Panc1 (cell line): Measurements from ENCODE around the gene ORC6. TPM values are rescaled to one million over a fixed set of nuclear protein-coding genes. Genes with fewer than 3 reads are reported as not detected.

Experiments used
- ATAC-seq: fragments of 200-7000 bp; cut with Tn5 transposase; 2 replicates; pipeline ENCODE4 v1.9.1; 2020; ENCODE audit warnings: mild to moderate bottlenecking, moderate library complexity
- BruUV-seq: library from RNA; stranded (reverse); fragments of 400-500 nt; replicated peaks from 2 replicates; lab custom pipeline; 2021; lab: Mats Ljungman, UMichigan
- CTCF ChIA-PET: fragments of 300-600 bp; sonication (Branson Sonifier 250); formaldehyde crosslinking; loops from one replicate; lab custom pipeline; 2022; ENCODE audit warnings: antibody characterized with exemption; lab: Charles Lee
- POLR2A ChIA-PET: fragments of 300-600 bp; sonication (Branson Sonifier 250); formaldehyde crosslinking; loops from one replicate; lab custom pipeline; 2022; ENCODE audit warnings: antibody characterized with exemption; lab: Charles Lee
- DNase-seq: peaks from one replicate; pipeline ENCODE4 v3.0.0-alpha.2; 2010; ENCODE audit warnings: low read depth, low spot score
- H3K27ac ChIP-seq: 2 replicates; pipeline ENCODE4 v1.5.1; 2011; ENCODE audit warnings: mild to moderate bottlenecking, low read length, inconsistent platforms
- H3K27me3 ChIP-seq: fragments of 200-500 bp; sonication (Bioruptor generic); 2 replicates; pipeline ENCODE4 v1.6.0; 2014; ENCODE audit warnings: low read length, inconsistent platforms; ENCODE audit not compliant: control insufficient read depth, insufficient read depth
- H3K36me3 ChIP-seq: fragments of 200-500 bp; sonication (Bioruptor generic); 2 replicates; pipeline ENCODE4 v1.5.1; 2014; ENCODE audit warnings: inconsistent platforms, mild to moderate bottlenecking, low read length, moderate library complexity; ENCODE audit not compliant: control insufficient read depth, insufficient read depth
- H3K4me1 ChIP-seq: 2 replicates; pipeline ENCODE4 v1.5.1; 2011; ENCODE audit warnings: inconsistent platforms, mild to moderate bottlenecking, low read length, moderate library complexity; ENCODE audit not compliant: control insufficient read depth, insufficient read depth
- H3K4me3 ChIP-seq, 2 experiments: 2 replicates each; pipeline ENCODE4 v1.5.1; 2011 to 2012; ENCODE audit warnings: low read depth in 2 of 2, low read length in 2 of 2, mild to moderate bottlenecking in 2 of 2, inconsistent platforms in 1 of 2, moderate library complexity in 1 of 2
- H3K9me3 ChIP-seq: fragments of 200-500 bp; sonication (Bioruptor generic); 2 replicates; pipeline ENCODE4 v1.5.1; 2014; ENCODE audit warnings: low read depth, mild to moderate bottlenecking, inconsistent platforms, low read length, moderate library complexity; ENCODE audit not compliant: control insufficient read depth, insufficient read depth
- CTCF ChIP-seq: fragments of 450-650 bp; IDR thresholded peaks from 2 replicates; pipeline ENCODE4 v1.5.1; 2017; ENCODE audit warnings: mild to moderate bottlenecking
- POLR2AphosphoS5 ChIP-seq: IDR thresholded peaks from 2 replicates; pipeline ENCODE4 v1.6.1; 2012; ENCODE audit warnings: mild to moderate bottlenecking, low read depth, low read length, moderate library complexity
- SIN3A ChIP-seq: IDR thresholded peaks from 2 replicates; pipeline ENCODE4 v1.6.1; 2012; ENCODE audit warnings: low read depth, mild to moderate bottlenecking, low read length, moderate library complexity, borderline replicate concordance; ENCODE audit not compliant: insufficient read depth
- TCF7L2 ChIP-seq: IDR thresholded peaks from 2 replicates; pipeline ENCODE4 v1.6.1; 2011; ENCODE audit warnings: mild to moderate bottlenecking, low read depth, low read length, inconsistent platforms
- in situ Hi-C: cut with HindIII; loops from 2 replicates; pipeline ENCODE4 v1.10.0; 2016; ENCODE audit warnings: low sequenced_read_pairs, low pct_unique_long_range_greater_than_20kb
- intact Hi-C: fragments of 100-400 bp; cut with micrococcal nuclease; formaldehyde crosslinking; loops from one replicate; pipeline ENCODE4 v1.10.0; 2022; ENCODE audit not compliant: unreplicated experiment
- total RNA-seq: library from RNA; stranded (reverse); gene quantifications from one replicate; pipeline ENCODE4 v1.2.1, GENCODE V29; 2021; ENCODE audit not compliant: unreplicated experiment
- TF ChIP-seq, protein P1 (sequence below), 2 experiments: IDR thresholded peaks; 2 replicates each; pipeline ENCODE4 v1.6.1; 2011 to 2012; ENCODE audit warnings: low read depth in 2 of 2, control low read depth in 1 of 2, low read length in 1 of 2, mild to moderate bottlenecking in 1 of 2, moderate library complexity in 1 of 2; ENCODE audit not compliant: insufficient read depth in 1 of 2

Gene ORC6
- total RNA-seq, 1 experiment from 2014 or later = 33.5 TPM

DNA sequence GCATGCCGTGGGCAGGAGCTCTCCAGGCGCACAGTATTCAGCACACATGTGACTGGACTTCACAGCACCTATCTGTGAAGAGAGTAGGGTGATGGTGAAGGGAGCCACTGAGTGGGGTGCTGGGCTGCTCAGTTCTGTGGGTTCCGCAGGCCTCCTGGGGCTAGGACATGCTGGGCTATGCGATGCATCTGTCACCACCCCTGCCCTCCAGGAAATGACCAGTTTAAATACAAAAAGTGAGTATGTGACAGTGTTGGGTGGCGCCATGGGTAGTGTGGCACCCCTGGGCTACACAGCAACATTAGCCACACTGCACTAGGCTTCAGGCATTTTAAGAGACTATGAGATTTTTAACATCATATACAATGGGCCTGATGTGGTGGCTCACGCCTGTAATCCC is 30.1 kb downstream of the ORC6 start:
- Histone ChIP-seq H3K27ac (no peak overlapping the region), H3K36me3 (no peaks in the 10 kb centered on the region), H3K9me3 (no peaks in the 10 kb centered on the region; the same call in 1 of the 2 replicates), H3K4me1 (no peaks in the 10 kb centered on the region), H3K27me3 (no peaks in the 10 kb centered on the region), H3K4me3 (no peak overlapping the region)
- intact Hi-C loops (no loop called here), in situ Hi-C loops (no loop called here)
- POLR2A ChIA-PET = no interaction called here
- ATAC-seq (no peak), DNase-seq (no peak)
- no TSS peak for BruUV-seq
- TF ChIP-seq, protein P1, sequence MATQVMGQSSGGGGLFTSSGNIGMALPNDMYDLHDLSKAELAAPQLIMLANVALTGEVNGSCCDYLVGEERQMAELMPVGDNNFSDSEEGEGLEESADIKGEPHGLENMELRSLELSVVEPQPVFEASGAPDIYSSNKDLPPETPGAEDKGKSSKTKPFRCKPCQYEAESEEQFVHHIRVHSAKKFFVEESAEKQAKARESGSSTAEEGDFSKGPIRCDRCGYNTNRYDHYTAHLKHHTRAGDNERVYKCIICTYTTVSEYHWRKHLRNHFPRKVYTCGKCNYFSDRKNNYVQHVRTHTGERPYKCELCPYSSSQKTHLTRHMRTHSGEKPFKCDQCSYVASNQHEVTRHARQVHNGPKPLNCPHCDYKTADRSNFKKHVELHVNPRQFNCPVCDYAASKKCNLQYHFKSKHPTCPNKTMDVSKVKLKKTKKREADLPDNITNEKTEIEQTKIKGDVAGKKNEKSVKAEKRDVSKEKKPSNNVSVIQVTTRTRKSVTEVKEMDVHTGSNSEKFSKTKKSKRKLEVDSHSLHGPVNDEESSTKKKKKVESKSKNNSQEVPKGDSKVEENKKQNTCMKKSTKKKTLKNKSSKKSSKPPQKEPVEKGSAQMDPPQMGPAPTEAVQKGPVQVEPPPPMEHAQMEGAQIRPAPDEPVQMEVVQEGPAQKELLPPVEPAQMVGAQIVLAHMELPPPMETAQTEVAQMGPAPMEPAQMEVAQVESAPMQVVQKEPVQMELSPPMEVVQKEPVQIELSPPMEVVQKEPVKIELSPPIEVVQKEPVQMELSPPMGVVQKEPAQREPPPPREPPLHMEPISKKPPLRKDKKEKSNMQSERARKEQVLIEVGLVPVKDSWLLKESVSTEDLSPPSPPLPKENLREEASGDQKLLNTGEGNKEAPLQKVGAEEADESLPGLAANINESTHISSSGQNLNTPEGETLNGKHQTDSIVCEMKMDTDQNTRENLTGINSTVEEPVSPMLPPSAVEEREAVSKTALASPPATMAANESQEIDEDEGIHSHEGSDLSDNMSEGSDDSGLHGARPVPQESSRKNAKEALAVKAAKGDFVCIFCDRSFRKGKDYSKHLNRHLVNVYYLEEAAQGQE (IDR thresholded peaks at IDR 0.05; ENCODE audit: insufficient read depth in 1 of 2, low read depth in 2 of 2, low read length in 1 of 2) = no peak
- CTCF ChIA-PET = no interaction called here

- Histone ChIP-seq H3K4me3 (no peak overlapping the region), H3K4me1 (no peaks in the 10 kb centered on the region), H3K27me3 (no peaks in the 10 kb centered on the region), H3K27ac (no peak overlapping the region), H3K9me3 (no peaks in the 10 kb centered on the region; the same call in 1 of the 2 replicates), H3K36me3 (no peaks in the 10 kb centered on the region)
- ATAC-seq (no peak), DNase-seq (no peak)
- ChIA-PET POLR2A (no interaction called here), CTCF (no interaction called here)
- TF ChIP-seq CTCF (no peak), TCF7L2 (no peak), SIN3A (no peak), POLR2AphosphoS5 (no peak)
- TF ChIP-seq, protein P1 (IDR thresholded peaks at IDR 0.05; ENCODE audit: insufficient read depth in 1 of 2, low read depth in 2 of 2, low read length in 1 of 2) = no peak
- in situ Hi-C loops (no loop called here), intact Hi-C loops (no loop called here)
- BruUV-seq = no TSS peak
Observed at GRCh38 chr16:46720619-46721018, 31.2 kb downstream of the ORC6 start.
